ENCODE measurements around the gene JMJD4.

Gene JMJD4

GRCh38 chr1:227768125-227768439, 33.0 kb upstream of the JMJD4 start:
- no peak for DNase-seq

- DNase-seq: no peak
Measured at GRCh38 chr1:227767401-227768124, 32.5 kb upstream of the JMJD4 start.

- peak; percentile 18 for DNase-seq
Measured at GRCh38 chr1:227766653-227767277, 31.7 kb upstream of the JMJD4 start.

- no peak for DNase-seq
Measured at GRCh38 chr1:227766015-227766634, 31.0 kb upstream of the JMJD4 start.

GRCh38 chr1:227765261-227766014, 30.3 kb upstream of the JMJD4 start:
- DNase-seq: no peak

- DNase-seq: no peak
Measured at GRCh38 chr1:227764019-227764391, 28.9 kb upstream of the JMJD4 start.

- no peak for DNase-seq
Measured at GRCh38 chr1:227763246-227764018, 28.3 kb upstream of the JMJD4 start.

GRCh38 chr1:227762231-227762911, 27.3 kb upstream of the JMJD4 start:
- DNase-seq: peak; percentile 27

- DNase-seq: no peak
Measured at GRCh38 chr1:227761621-227762230, 26.6 kb upstream of the JMJD4 start.

- no peak for DNase-seq
Measured at GRCh38 chr1:227760377-227760776, 25.3 kb upstream of the JMJD4 start.

GRCh38 chr1:227759341-227760300, 24.5 kb upstream of the JMJD4 start:
- no peak for DNase-seq

- DNase-seq: no peak
Measured at GRCh38 chr1:227758366-227758765, 23.3 kb upstream of the JMJD4 start.

- DNase-seq: no peak
Measured at GRCh38 chr1:227757781-227758180, 22.7 kb upstream of the JMJD4 start.

- no peak for DNase-seq
Measured at GRCh38 chr1:227756172-227756959, 21.3 kb upstream of the JMJD4 start.

GRCh38 chr1:227754958-227755357, 19.9 kb upstream of the JMJD4 start:
- peak; percentile 47 for DNase-seq

GRCh38 chr1:227753999-227754711, 19.1 kb upstream of the JMJD4 start:
- no peak for DNase-seq

GRCh38 chr1:227749916-227750710, 15.0 kb upstream of the JMJD4 start:
- no peak for DNase-seq

GRCh38 chr1:227749225-227749624, 14.1 kb upstream of the JMJD4 start:
- DNase-seq: no peak
